K562 (cell line): ENCODE measurements around the gene CYP4F12. TPM values are rescaled to one million over a fixed set of nuclear protein-coding genes. Genes with fewer than 3 reads are reported as not detected.

ENCODE experiments used
- ATAC-seq: fragments of 200-7000 bp; cut with Tn5 transposase; 3 replicates; pipeline ENCODE4 v1.9.1; 2020; ENCODE audit warnings: moderate library complexity
- BruUV-seq: library from RNA; stranded (reverse); fragments of 400-500 nt; replicated peaks from 2 replicates; lab custom pipeline; 2021; lab: Mats Ljungman, UMichigan
- CTCF ChIA-PET: fragments of 300-600 bp; formaldehyde crosslinking; extraction: SDS; loops from one replicate; lab custom pipeline; 2021; ENCODE audit warnings: low intra/inter-chr PET ratio; lab: Yijun Ruan, JAX
- POLR2A ChIA-PET: fragments of 300-600, 350-650 bp; sonication (Branson Sonifier 250); formaldehyde crosslinking; extraction: SDS; loops from one replicate; lab custom pipeline; 2021; ENCODE audit warnings: antibody characterized with exemption, inconsistent platforms; lab: Yijun Ruan, JAX
- DNase-seq, 4 experiments: peaks; one replicate each; pipeline versions ENCODE4 v3.0.0 to v3.0.0-alpha.2; 2011 to 2018; ENCODE audit warnings: low spot score in 3 of 4, mixed read lengths in 3 of 4; ENCODE audit errors: extremely low read depth in 1 of 4
- FAIRE-seq: peaks from 2 replicates; lab custom pipeline; 2011; peaks lifted over from hg19 to GRCh38; lab: Jason Lieb, UNC
- H2AFZ ChIP-seq: 2 replicates; pipeline ENCODE4 v1.6.0; 2011; ENCODE audit warnings: low read depth, low read length, control low read depth, inconsistent platforms
- H3K27ac ChIP-seq: fragments of 200-600 bp; 3 replicates; pipeline ENCODE4 v1.8.0; 2011; ENCODE audit warnings: low read depth, mild to moderate bottlenecking, control low read depth, inconsistent platforms, low read length, moderate library complexity, mixed read lengths; ENCODE audit errors: extremely low read depth
- H3K27me3 ChIP-seq, 2 experiments: fragments of 300-600 bp in 1 of 2; 2 replicates in 1 of 2; 3 replicates in 1 of 2; pipeline versions ENCODE4 v1.6.0 to v1.8.0; 2011; ENCODE audit warnings: inconsistent platforms in 2 of 2, low read length in 2 of 2, mild to moderate bottlenecking in 1 of 2, mixed read lengths in 1 of 2, moderate library complexity in 1 of 2; ENCODE audit not compliant: control insufficient read depth in 2 of 2, insufficient read depth in 2 of 2
- H3K36me3 ChIP-seq: fragments of 300-600 bp; 3 replicates; pipeline ENCODE4 v1.8.0; 2011; ENCODE audit warnings: mild to moderate bottlenecking, low read length, inconsistent platforms; ENCODE audit not compliant: control insufficient read depth, insufficient read depth
- H3K4me1 ChIP-seq, 2 experiments: fragments of 200-600 bp in 1 of 2; replicated peaks in 1 of 2; 2 replicates in 1 of 2; 3 replicates in 1 of 2; pipeline versions ENCODE4 v1.5.1 to v1.8.0; 2011; ENCODE audit warnings: inconsistent platforms in 2 of 2, low read length in 2 of 2, mild to moderate bottlenecking in 1 of 2, mixed read lengths in 1 of 2, moderate library complexity in 1 of 2; ENCODE audit not compliant: control insufficient read depth in 2 of 2, insufficient read depth in 2 of 2
- H3K4me2 ChIP-seq: 2 replicates; pipeline ENCODE4 v1.6.1; 2011; ENCODE audit warnings: low read length, control low read depth, inconsistent platforms, mixed read lengths; ENCODE audit not compliant: insufficient read depth
- H3K4me3 ChIP-seq: fragments of 200-600 bp; sonication (generic), shearing (Covaris generic); 2 replicates; pipeline ENCODE4 v1.5.1; 2016; ENCODE audit warnings: control low read depth, inconsistent platforms
- H3K79me2 ChIP-seq: fragments of 200-600 bp; 3 replicates; pipeline ENCODE4 v1.8.0; 2011; ENCODE audit warnings: low read length, inconsistent platforms; ENCODE audit not compliant: control insufficient read depth, insufficient read depth
- H3K9ac ChIP-seq, 2 experiments: 2 replicates each; pipeline versions ENCODE4 v1.6.0 to v1.6.1; 2011; ENCODE audit warnings: low read depth in 2 of 2, low read length in 2 of 2, control low read depth in 1 of 2, inconsistent platforms in 1 of 2, mild to moderate bottlenecking in 1 of 2, mixed read lengths in 1 of 2; ENCODE audit not compliant: insufficient read depth in 1 of 2
- H3K9me1 ChIP-seq: one replicate; pipeline ENCODE4 v1.6.0; 2011; ENCODE audit warnings: inconsistent platforms, mild to moderate bottlenecking, low read length, moderate library complexity; ENCODE audit not compliant: control insufficient read depth, insufficient read depth
- H3K9me3 ChIP-seq: replicated peaks from 2 replicates; pipeline ENCODE4 v1.5.1; 2011; ENCODE audit warnings: low read depth, low read length, inconsistent platforms; ENCODE audit not compliant: control insufficient read depth, insufficient read depth
- H4K20me1 ChIP-seq: replicated peaks from 2 replicates; pipeline ENCODE4 v1.6.1; 2011; ENCODE audit warnings: low read length, inconsistent platforms, mixed read lengths; ENCODE audit not compliant: control insufficient read depth, insufficient read depth
- SIN3B ChIP-seq: fragments of 450-650 bp; IDR thresholded peaks from 2 replicates; pipeline ENCODE4 v1.6.1; 2017; ENCODE audit warnings: low read depth, mild to moderate bottlenecking, moderate library complexity
- WGBS: fragments of 100-300 bp; shearing (Covaris generic); methylation state at CpG from one replicate; pipeline ENCODE4 v1.1.6; 2016; ENCODE audit warnings: low coverage, mixed read lengths; ENCODE audit not compliant: insufficient coverage; ENCODE audit errors: missing lambda C conversion rate; 5-methylcytosine and 5-hydroxymethylcytosine counted together
- in situ Hi-C: fragments of 300-500 bp; cut with MboI; formaldehyde crosslinking; loops from 4 replicates; pipeline ENCODE4 v1.15.0; 2018; ENCODE audit warnings: inconsistent platforms, mixed read lengths
- intact Hi-C: fragments of 100-400 bp; cut with micrococcal nuclease; formaldehyde crosslinking; loops from 2 replicates; pipeline ENCODE4 v1.14.2; 2022
- polyA plus RNA-seq, 8 experiments: library from polyadenylated mRNA; depleted of rRNA in 4 of 8; stranded (reverse) in 5 of 8; unstranded in 3 of 8; fragments of >200 nt; fragmentation: Nextera tagmentation in 2 of 8; fragmentation: Illumina TruSeq in 1 of 8; extraction: Ambion mirVana in 2 of 8; extraction: Trizol in 1 of 8; gene quantifications; 2 replicates each; pipeline versions ENCODE4 v1.2.1 to v1.2.3, GENCODE V29; 2011 to 2014; ENCODE audit warnings: inconsistent platforms in 1 of 8, missing spikeins in 1 of 8
- total RNA-seq, 7 experiments: library from RNA; depleted of rRNA in 6 of 7; stranded (reverse); fragments of >200 nt in 6 of 7; fragmentation: Illumina TruSeq in 2 of 7; extraction: Trizol in 2 of 7; gene quantifications; 2 replicates each; pipeline versions ENCODE4 v1.2.1 to v1.2.3, GENCODE V29; 2011 to 2021; ENCODE audit warnings: low replicate concordance in 1 of 7
- TF ChIP-seq, protein P1 (sequence below): fragments of 450-650 bp; formaldehyde crosslinking; IDR thresholded peaks from 2 replicates; pipeline ENCODE4 v1.4.0; 2020; ENCODE audit warnings: mild to moderate bottlenecking, moderate library complexity
- TF ChIP-seq, protein P2 (sequence below), 3 experiments: IDR thresholded peaks in 2 of 3; conservative IDR thresholded peaks in 1 of 3; 2 replicates each; pipeline ENCODE4 v1.5.1; 2011 to 2012; ENCODE audit warnings: low read length in 3 of 3, mild to moderate bottlenecking in 3 of 3, control low read depth in 2 of 3, improper control_type of control experiment in 1 of 3, inconsistent platforms in 1 of 3, low read depth in 1 of 3, mixed read lengths in 1 of 3, moderate library complexity in 1 of 3; ENCODE audit not compliant: insufficient read depth in 2 of 3

The CYP4F12 gene
- total and polyA plus RNA-seq, 9 of the 15 experiments (the other 6 are each of a cell fraction or from before 2014, with no cell fraction given), result not detected

GRCh38 chr19:15663247-15663646 is 9.6 kb upstream of the CYP4F12 start:
- in situ Hi-C loops, result no loop called here
- 0% methylated on average over 4 of the region's 4 CpGs for WGBS
- TF ChIP-seq, protein P1, sequence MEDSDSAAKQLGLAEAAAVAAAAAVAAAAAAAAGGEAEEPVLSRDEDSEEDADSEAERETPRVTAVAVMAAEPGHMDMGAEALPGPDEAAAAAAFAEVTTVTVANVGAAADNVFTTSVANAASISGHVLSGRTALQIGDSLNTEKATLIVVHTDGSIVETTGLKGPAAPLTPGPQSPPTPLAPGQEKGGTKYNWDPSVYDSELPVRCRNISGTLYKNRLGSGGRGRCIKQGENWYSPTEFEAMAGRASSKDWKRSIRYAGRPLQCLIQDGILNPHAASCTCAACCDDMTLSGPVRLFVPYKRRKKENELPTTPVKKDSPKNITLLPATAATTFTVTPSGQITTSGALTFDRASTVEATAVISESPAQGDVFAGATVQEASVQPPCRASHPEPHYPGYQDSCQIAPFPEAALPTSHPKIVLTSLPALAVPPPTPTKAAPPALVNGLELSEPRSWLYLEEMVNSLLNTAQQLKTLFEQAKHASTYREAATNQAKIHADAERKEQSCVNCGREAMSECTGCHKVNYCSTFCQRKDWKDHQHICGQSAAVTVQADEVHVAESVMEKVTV (CRISPR knock-in tag), result no peak
- TF ChIP-seq, protein P2, sequence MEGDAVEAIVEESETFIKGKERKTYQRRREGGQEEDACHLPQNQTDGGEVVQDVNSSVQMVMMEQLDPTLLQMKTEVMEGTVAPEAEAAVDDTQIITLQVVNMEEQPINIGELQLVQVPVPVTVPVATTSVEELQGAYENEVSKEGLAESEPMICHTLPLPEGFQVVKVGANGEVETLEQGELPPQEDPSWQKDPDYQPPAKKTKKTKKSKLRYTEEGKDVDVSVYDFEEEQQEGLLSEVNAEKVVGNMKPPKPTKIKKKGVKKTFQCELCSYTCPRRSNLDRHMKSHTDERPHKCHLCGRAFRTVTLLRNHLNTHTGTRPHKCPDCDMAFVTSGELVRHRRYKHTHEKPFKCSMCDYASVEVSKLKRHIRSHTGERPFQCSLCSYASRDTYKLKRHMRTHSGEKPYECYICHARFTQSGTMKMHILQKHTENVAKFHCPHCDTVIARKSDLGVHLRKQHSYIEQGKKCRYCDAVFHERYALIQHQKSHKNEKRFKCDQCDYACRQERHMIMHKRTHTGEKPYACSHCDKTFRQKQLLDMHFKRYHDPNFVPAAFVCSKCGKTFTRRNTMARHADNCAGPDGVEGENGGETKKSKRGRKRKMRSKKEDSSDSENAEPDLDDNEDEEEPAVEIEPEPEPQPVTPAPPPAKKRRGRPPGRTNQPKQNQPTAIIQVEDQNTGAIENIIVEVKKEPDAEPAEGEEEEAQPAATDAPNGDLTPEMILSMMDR (IDR thresholded peaks at IDR 0.05 in 2 of 3, conservative IDR thresholded peaks at IDR 0.05 in 1 of 3; ENCODE audit: insufficient read depth in 2 of 3, low read depth in 1 of 3, low read length in 3 of 3), result peak in 1 of 3 experiments; percentile 36; a peak in 2 of 6 replicates
- no peak for TF ChIP-seq SIN3B
- ChIA-PET CTCF (no interaction called here), POLR2A (interaction anchor here (1.0 kb wide), 1 partner anchor 9 kb away, joined by 5 read pairs; no protein-coding TSS in a partner anchor)
- no peak overlapping the region for H3K27ac ChIP-seq
- ATAC-seq, result no peak
- H3K27me3 ChIP-seq, result no peaks in the 10 kb centered on the region
- intact Hi-C loops, result no loop called here
- no peak overlapping the region for H3K4me2 ChIP-seq
- no peaks in the 10 kb centered on the region for H3K9me3 ChIP-seq
- H3K9me1 ChIP-seq, result no peaks in the 10 kb centered on the region
- FAIRE-seq, result no peak
- H2AFZ ChIP-seq, result no peak overlapping the region
- H3K79me2 ChIP-seq, result no peaks in the 10 kb centered on the region
- DNase-seq, result no peak
- no peaks in the 10 kb centered on the region for H3K36me3 ChIP-seq
- no peaks in the 10 kb centered on the region for H4K20me1 ChIP-seq
- BruUV-seq, result no TSS peak
- no peaks in the 10 kb centered on the region for H3K4me1 ChIP-seq
- H3K4me3 ChIP-seq, result no peak overlapping the region
- H3K9ac ChIP-seq, result no peak overlapping the region
